DOHH2 (cell line): ENCODE measurements around the gene OTOP3.

Experiments used
- H3F3A ChIP-seq: fragments of 200-600 bp; sonication (generic), shearing (Covaris generic); 2 replicates; pipeline ENCODE4 v1.6.0; 2016; ENCODE audit warnings: antibody characterized with exemption, mild to moderate bottlenecking; ENCODE audit not compliant: control insufficient read depth, insufficient read depth
- H3K27ac ChIP-seq: fragments of 200-600 bp; sonication (generic); 2 replicates; pipeline ENCODE4 v1.5.1; 2014; ENCODE audit warnings: low read depth, mild to moderate bottlenecking, low read length, moderate library complexity
- H3K27me3 ChIP-seq: fragments of 200-600 bp; sonication (generic); 2 replicates; pipeline ENCODE4 v1.6.1; 2014; ENCODE audit warnings: mild to moderate bottlenecking, low read length, mixed read lengths; ENCODE audit not compliant: control insufficient read depth
- H3K36me3 ChIP-seq: fragments of 200-600 bp; sonication (generic); 2 replicates; pipeline ENCODE4 v1.6.1; 2014; ENCODE audit warnings: mild to moderate bottlenecking, low read length, moderate library complexity, mixed read lengths; ENCODE audit not compliant: control insufficient read depth
- H3K4me1 ChIP-seq: fragments of 200-600 bp; sonication (generic); 2 replicates; pipeline ENCODE4 v1.6.1; 2014; ENCODE audit warnings: mild to moderate bottlenecking, low read length, mixed read lengths; ENCODE audit not compliant: control insufficient read depth
- H3K4me2 ChIP-seq: fragments of 200-600 bp; sonication (generic); 2 replicates; pipeline ENCODE4 v1.6.0; 2014; ENCODE audit warnings: mild to moderate bottlenecking, low read length, moderate library complexity
- H3K4me3 ChIP-seq: fragments of 200-600 bp; sonication (generic); 2 replicates; pipeline ENCODE4 v1.5.1; 2014; ENCODE audit warnings: mild to moderate bottlenecking, low read length, mixed read lengths
- H3K79me2 ChIP-seq: fragments of 200-600 bp; sonication (generic); 2 replicates; pipeline ENCODE4 v1.6.1; 2014; ENCODE audit warnings: mild to moderate bottlenecking, low read length, mixed read lengths; ENCODE audit not compliant: control insufficient read depth
- H3K9me2 ChIP-seq: fragments of 200-600 bp; sonication (generic); replicated peaks from 2 replicates; pipeline ENCODE4 v1.6.1; 2014; ENCODE audit warnings: mild to moderate bottlenecking, low read length, mixed read lengths; ENCODE audit not compliant: control insufficient read depth
- H3K9me3 ChIP-seq: fragments of 200-600 bp; sonication (generic); 2 replicates; pipeline ENCODE4 v1.6.1; 2014; ENCODE audit warnings: antibody characterized with exemption, low read length, mixed read lengths; ENCODE audit not compliant: control insufficient read depth, insufficient read depth
- H4K20me1 ChIP-seq: fragments of 200-600 bp; sonication (generic); 2 replicates; pipeline ENCODE4 v1.6.0; 2014; ENCODE audit warnings: low read depth, mild to moderate bottlenecking, antibody characterized with exemption, low read length, moderate library complexity; ENCODE audit not compliant: control insufficient read depth, insufficient read depth
- CTCF ChIP-seq: fragments of 200-600 bp; sonication (generic); IDR thresholded peaks from one replicate; pipeline ENCODE4 v1.5.1; 2014; ENCODE audit warnings: antibody characterized with exemption, mild to moderate bottlenecking, low read depth, low read length; ENCODE audit not compliant: poor library complexity, severe bottlenecking
- EZH2phosphoT487 ChIP-seq: fragments of 200-600 bp; sonication (generic); IDR thresholded peaks from 2 replicates; pipeline ENCODE4 v1.6.1; 2017; ENCODE audit warnings: borderline replicate concordance, mild to moderate bottlenecking, antibody characterized with exemption, low read length, moderate library complexity, mixed read lengths

OTOP3 gene

GRCh38 chr17:74992223-74992622 lies 56.5 kb downstream of the OTOP3 start:
- Histone ChIP-seq H3K36me3 (no peaks in the 10 kb centered on the region), H3K4me2 (no peak overlapping the region), H3K27me3 (peaks cover 23% of the 10 kb centered on the region), H4K20me1 (no peaks in the 10 kb centered on the region), H3K4me1 (peaks cover 14% of the 10 kb centered on the region), H3K4me3 (no peak overlapping the region), H3K79me2 (no peaks in the 10 kb centered on the region), H3K9me3 (no peaks in the 10 kb centered on the region), H3K27ac (no peak overlapping the region), H3K9me2 (no peaks in the 10 kb centered on the region), H3F3A (no peaks in the 10 kb centered on the region)
- TF ChIP-seq EZH2phosphoT487 (no peak), CTCF (no peak)

GRCh38 chr17:74994440-74994839 lies 58.7 kb downstream of the OTOP3 start:
- no peaks in the 10 kb centered on the region for H3F3A ChIP-seq
- H3K27me3 ChIP-seq: peaks cover 5% of the 10 kb centered on the region; the same call in 1 of the 2 replicates
- no peak overlapping the region for H3K4me2 ChIP-seq
- no peak overlapping the region for H3K4me3 ChIP-seq
- H3K9me3 ChIP-seq: no peaks in the 10 kb centered on the region
- H3K27ac ChIP-seq: no peak overlapping the region
- H3K36me3 ChIP-seq: no peaks in the 10 kb centered on the region
- peaks cover 7% of the 10 kb centered on the region for H3K4me1 ChIP-seq
- no peaks in the 10 kb centered on the region for H3K79me2 ChIP-seq
- TF ChIP-seq CTCF (no peak), EZH2phosphoT487 (no peak)
- no peaks in the 10 kb centered on the region for H3K9me2 ChIP-seq
- H4K20me1 ChIP-seq: no peaks in the 10 kb centered on the region

- no peaks in the 10 kb centered on the region for H3K9me3 ChIP-seq
- no peak for TF ChIP-seq CTCF
- TF ChIP-seq EZH2phosphoT487: no peak
- no peaks in the 10 kb centered on the region for H3K9me2 ChIP-seq
- no peaks in the 10 kb centered on the region for H3K79me2 ChIP-seq
- H4K20me1 ChIP-seq: no peaks in the 10 kb centered on the region
- H3K4me2 ChIP-seq: no peak overlapping the region
- peaks cover 5% of the 10 kb centered on the region; the same call in 1 of the 2 replicates for H3K27me3 ChIP-seq
- peaks cover 7% of the 10 kb centered on the region for H3K4me1 ChIP-seq
- no peaks in the 10 kb centered on the region for H3F3A ChIP-seq
- no peaks in the 10 kb centered on the region for H3K36me3 ChIP-seq
- no peak overlapping the region for H3K4me3 ChIP-seq
- H3K27ac ChIP-seq: no peak overlapping the region
These were observed 60.1 kb downstream of the OTOP3 start for GRCh38 chr17:74995847-74996246.
